ENCODE data around the gene TAGLN2. TPM values are rescaled to one million over a fixed set of nuclear protein-coding genes. Genes with fewer than 3 reads are reported as not detected.

Gene TAGLN2
- total RNA-seq, 1 donor from 2014 or later = 160 TPM

DNA sequence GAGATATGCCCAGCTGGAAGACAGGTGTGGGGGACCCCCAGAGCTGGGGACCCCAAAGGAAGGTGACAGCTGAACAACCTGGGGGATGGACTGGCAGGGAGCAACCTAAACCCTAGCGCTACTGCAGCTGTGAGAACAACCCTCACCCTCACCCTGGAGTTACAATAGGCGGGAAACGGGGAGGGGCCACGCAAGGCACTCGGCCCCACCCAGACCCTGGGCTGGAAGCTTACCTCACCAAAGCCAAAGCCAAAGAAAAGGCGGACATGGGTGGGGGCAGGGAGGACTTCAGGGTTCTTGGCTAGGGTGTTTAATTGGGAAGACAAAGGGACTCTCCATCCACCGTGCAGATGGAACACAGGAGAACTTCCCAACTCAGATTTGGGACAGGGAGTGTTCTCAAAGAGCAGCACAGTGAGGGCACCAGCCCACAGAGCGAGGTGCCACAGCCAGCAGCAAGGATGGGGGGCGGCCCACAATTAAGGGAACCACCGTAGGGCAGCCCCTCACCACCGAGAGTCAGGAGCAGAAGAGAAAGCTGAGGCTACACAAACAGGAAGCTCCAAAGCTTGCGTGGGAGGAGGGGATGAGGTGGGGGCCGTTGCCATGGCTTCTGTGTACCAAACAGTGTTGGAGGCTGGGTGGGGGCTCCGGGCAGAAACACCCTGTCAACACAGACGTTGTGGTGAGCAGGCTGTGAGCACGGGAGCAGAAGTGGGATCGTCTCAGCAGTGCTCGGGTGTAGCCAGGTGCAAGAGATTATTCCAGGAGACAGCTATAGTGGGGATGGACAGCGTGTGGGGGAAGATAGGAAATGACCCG, 1.9 kb downstream of the TAGLN2 start:
- DNase-seq = peak; percentile 53
- Mint-ChIP-seq H3K9me3 (ENCODE audit: unreplicated experiment) (peaks cover 17% of the 10 kb centered on the region), H3K27ac (ENCODE audit: unreplicated experiment) (peak overlapping the region; percentile 99), H3K27me3 (ENCODE audit: unreplicated experiment) (peaks cover 14% of the 10 kb centered on the region), H3K4me3 (ENCODE audit: unreplicated experiment) (peak overlapping the region; percentile 88), H3K4me1 (ENCODE audit: low read depth, unreplicated experiment) (peaks cover 23% of the 10 kb centered on the region), H3K36me3 (ENCODE audit: unreplicated experiment) (peaks cover 8% of the 10 kb centered on the region)
- TF ChIP-seq, protein P1, sequence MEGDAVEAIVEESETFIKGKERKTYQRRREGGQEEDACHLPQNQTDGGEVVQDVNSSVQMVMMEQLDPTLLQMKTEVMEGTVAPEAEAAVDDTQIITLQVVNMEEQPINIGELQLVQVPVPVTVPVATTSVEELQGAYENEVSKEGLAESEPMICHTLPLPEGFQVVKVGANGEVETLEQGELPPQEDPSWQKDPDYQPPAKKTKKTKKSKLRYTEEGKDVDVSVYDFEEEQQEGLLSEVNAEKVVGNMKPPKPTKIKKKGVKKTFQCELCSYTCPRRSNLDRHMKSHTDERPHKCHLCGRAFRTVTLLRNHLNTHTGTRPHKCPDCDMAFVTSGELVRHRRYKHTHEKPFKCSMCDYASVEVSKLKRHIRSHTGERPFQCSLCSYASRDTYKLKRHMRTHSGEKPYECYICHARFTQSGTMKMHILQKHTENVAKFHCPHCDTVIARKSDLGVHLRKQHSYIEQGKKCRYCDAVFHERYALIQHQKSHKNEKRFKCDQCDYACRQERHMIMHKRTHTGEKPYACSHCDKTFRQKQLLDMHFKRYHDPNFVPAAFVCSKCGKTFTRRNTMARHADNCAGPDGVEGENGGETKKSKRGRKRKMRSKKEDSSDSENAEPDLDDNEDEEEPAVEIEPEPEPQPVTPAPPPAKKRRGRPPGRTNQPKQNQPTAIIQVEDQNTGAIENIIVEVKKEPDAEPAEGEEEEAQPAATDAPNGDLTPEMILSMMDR (IDR thresholded peaks at IDR 0.05; ENCODE audit: partially characterized antibody, unreplicated experiment) = no peak

DNA sequence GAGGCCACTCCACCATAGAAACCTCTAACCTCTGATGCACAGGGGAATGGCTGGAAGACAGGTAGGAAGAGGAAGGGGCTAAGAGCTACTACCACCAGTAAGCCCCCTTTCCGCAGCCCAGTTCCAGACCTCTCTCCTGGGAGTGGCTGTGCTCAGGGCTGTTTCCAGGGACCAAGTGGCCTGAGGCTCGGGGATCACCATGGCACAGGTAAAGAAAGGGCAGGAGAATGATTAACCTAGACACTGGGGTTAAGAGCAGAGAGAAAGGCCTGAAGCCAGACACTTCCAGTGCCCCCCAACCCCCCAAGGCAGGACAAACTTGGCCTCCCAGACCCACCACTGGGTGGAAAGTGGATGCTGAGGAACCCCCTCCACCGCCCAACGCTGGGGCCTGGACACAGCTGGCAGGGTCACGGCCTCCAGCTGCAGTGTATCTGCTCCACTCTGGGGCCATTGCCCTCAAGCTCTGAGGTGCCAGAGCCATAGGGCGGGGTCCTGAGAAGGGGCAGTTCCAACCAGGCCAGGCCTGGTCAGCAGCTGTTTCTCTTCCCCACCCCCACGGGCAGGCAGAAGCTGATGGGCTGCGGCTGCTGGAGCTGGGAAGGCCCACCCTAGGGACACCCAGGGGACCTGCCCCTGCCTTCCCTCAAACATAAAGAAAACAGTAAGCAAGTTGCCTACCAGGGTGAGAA, 2.6 kb downstream of the TAGLN2 start:
- peak; percentile 61 for DNase-seq
- H3K4me3 Mint-ChIP-seq (ENCODE audit: unreplicated experiment) = peak overlapping the region; percentile 88
- peaks cover 18% of the 10 kb centered on the region for H3K4me1 Mint-ChIP-seq (ENCODE audit: low read depth, unreplicated experiment)
- peaks cover 8% of the 10 kb centered on the region for H3K36me3 Mint-ChIP-seq (ENCODE audit: unreplicated experiment)
- peak overlapping the region; percentile 99 for H3K27ac Mint-ChIP-seq (ENCODE audit: unreplicated experiment)
- peaks cover 17% of the 10 kb centered on the region for H3K9me3 Mint-ChIP-seq (ENCODE audit: unreplicated experiment)
- H3K27me3 Mint-ChIP-seq (ENCODE audit: unreplicated experiment) = peaks cover 14% of the 10 kb centered on the region
- TF ChIP-seq, protein P1 (IDR thresholded peaks at IDR 0.05; ENCODE audit: partially characterized antibody, unreplicated experiment) = no peak

DNA sequence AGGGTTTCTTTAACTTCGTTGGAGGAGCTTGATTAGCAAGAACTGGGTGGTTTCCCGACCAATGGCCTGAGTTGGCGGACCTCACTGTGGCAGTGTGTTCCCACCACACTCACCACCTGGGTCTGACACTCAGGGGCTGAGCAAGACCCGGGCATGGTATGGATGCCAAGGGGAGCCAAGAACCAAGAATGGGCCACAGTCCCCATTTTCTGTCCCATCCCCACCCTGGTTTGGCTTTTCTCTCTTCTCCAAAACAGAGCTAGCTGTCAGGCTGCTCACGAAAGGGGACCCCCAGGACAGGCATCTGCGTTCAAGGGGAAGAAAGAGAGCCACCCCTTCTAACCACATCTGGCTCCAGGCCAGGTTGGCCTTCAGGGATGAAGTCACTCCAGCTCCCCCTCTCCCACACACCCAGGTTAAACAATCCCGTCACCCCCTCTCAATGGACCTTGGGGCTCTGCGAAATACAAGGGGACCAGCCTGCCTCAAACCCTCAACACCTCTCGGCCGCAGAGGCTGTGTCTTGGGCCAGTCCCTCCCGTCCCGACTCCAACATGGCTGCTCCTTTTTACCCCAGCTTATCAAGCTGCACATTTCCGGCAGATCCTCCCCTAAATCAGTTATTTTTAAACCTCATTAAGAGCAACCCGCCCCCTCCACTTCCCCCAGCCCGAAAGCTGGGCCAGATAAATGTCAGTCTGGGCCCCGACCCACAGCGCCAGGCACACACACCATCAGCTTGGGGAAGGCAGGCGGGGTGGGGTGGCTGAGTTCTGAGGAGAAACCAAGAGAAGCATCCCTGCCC, 3.4 kb downstream of the TAGLN2 start:
- peaks cover 8% of the 10 kb centered on the region for H3K36me3 Mint-ChIP-seq (ENCODE audit: unreplicated experiment)
- no peak overlapping the region for H3K27ac Mint-ChIP-seq (ENCODE audit: unreplicated experiment)
- peaks cover 16% of the 10 kb centered on the region for H3K9me3 Mint-ChIP-seq (ENCODE audit: unreplicated experiment)
- H3K4me3 Mint-ChIP-seq (ENCODE audit: unreplicated experiment) = peak overlapping the region; percentile 52
- H3K27me3 Mint-ChIP-seq (ENCODE audit: unreplicated experiment) = peaks cover 14% of the 10 kb centered on the region
- peaks cover 13% of the 10 kb centered on the region for H3K4me1 Mint-ChIP-seq (ENCODE audit: low read depth, unreplicated experiment)
- DNase-seq = no peak
- TF ChIP-seq, protein P1 (IDR thresholded peaks at IDR 0.05; ENCODE audit: partially characterized antibody, unreplicated experiment) = no peak

DNA sequence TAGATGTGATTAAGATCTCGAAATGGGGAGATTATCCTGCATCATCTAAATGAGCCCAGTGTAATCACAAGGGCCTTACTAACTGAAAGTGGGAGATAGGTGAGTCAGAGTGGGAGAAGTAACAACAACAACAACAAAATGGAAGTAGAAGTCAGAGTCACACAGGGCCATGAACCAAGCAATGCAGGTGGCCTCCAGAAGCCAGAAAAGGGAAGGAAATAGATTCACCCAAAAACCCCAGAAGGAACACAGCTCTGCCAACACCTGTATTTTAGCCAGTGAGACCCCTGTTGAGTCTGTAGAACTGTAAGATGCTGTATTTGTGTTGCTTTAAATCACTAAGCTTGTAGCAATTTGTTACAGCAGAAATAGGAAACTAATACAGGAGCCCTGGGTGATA, 4.1 kb downstream of the TAGLN2 start:
- DNase-seq = no peak
- H3K27me3 Mint-ChIP-seq (ENCODE audit: unreplicated experiment) = peaks cover 15% of the 10 kb centered on the region
- H3K27ac Mint-ChIP-seq (ENCODE audit: unreplicated experiment) = peak overlapping the region; percentile 11
- peak overlapping the region; percentile 40 for H3K4me3 Mint-ChIP-seq (ENCODE audit: unreplicated experiment)
- H3K9me3 Mint-ChIP-seq (ENCODE audit: unreplicated experiment) = peaks cover 16% of the 10 kb centered on the region
- peaks cover 12% of the 10 kb centered on the region for H3K4me1 Mint-ChIP-seq (ENCODE audit: low read depth, unreplicated experiment)
- TF ChIP-seq, protein P1 (IDR thresholded peaks at IDR 0.05; ENCODE audit: partially characterized antibody, unreplicated experiment) = no peak
- H3K36me3 Mint-ChIP-seq (ENCODE audit: unreplicated experiment) = peaks cover 8% of the 10 kb centered on the region

Data from glutamatergic neuron (in vitro differentiated cells).